ENCODE results near the gene IL26.
"Not testable (repeated sequence)": the region's sequence is repeated elsewhere in the genome, so short reads cannot be mapped to it uniquely, and the experiment has no call there.

The IL26 gene

GRCh38 chr12:68240079-68240478 lies 14.5 kb upstream of the IL26 start:
- DNase-seq (ENCODE audit: low read depth in 2 of 2, low spot score in 1 of 2), result no peak

- DNase-seq (ENCODE audit: low read depth in 2 of 2, low spot score in 1 of 2), result no peak
Observed at GRCh38 chr12:68239309-68239982, 13.8 kb upstream of the IL26 start.

GRCh38 chr12:68237619-68238018 lies 12.0 kb upstream of the IL26 start:
- no peak for DNase-seq (ENCODE audit: low read depth in 2 of 2, low spot score in 1 of 2)

GRCh38 chr12:68237078-68237477 lies 11.5 kb upstream of the IL26 start:
- no peak for DNase-seq (ENCODE audit: low read depth in 2 of 2, low spot score in 1 of 2)

GRCh38 chr12:68236421-68237059 lies 10.9 kb upstream of the IL26 start:
- no peak for DNase-seq (ENCODE audit: low read depth in 2 of 2, low spot score in 1 of 2)

- DNase-seq (ENCODE audit: low read depth in 2 of 2, low spot score in 1 of 2), result no peak
Observed at GRCh38 chr12:68235576-68235975, 10.0 kb upstream of the IL26 start.

GRCh38 chr12:68234140-68234539 lies 8.5 kb upstream of the IL26 start:
- no peak for DNase-seq (ENCODE audit: low read depth in 2 of 2, low spot score in 1 of 2)

GRCh38 chr12:68233498-68233897 lies 7.9 kb upstream of the IL26 start:
- no peak for DNase-seq (ENCODE audit: low read depth in 2 of 2, low spot score in 1 of 2)

- DNase-seq (ENCODE audit: low read depth in 2 of 2, low spot score in 1 of 2), result no peak
Observed at GRCh38 chr12:68231691-68232090, 6.1 kb upstream of the IL26 start.

GRCh38 chr12:68231229-68231628 lies 5.6 kb upstream of the IL26 start:
- DNase-seq (ENCODE audit: low read depth in 2 of 2, low spot score in 1 of 2), result no peak

- no peak for DNase-seq (ENCODE audit: low read depth in 2 of 2, low spot score in 1 of 2)
Observed at GRCh38 chr12:68229956-68230355, 4.3 kb upstream of the IL26 start.

GRCh38 chr12:68227356-68227755 lies 1.7 kb upstream of the IL26 start:
- DNase-seq (ENCODE audit: low read depth in 2 of 2, low spot score in 1 of 2), result no peak

- no peak for DNase-seq (ENCODE audit: low read depth in 2 of 2, low spot score in 1 of 2)
Observed at GRCh38 chr12:68224613-68225285, 861 bp downstream of the IL26 start.

GRCh38 chr12:68223067-68223747 lies 2.4 kb downstream of the IL26 start:
- DNase-seq (ENCODE audit: low read depth in 2 of 2, low spot score in 1 of 2), result peak; percentile 16 to 44

GRCh38 chr12:68222326-68222725 lies 3.3 kb downstream of the IL26 start:
- no peak for DNase-seq (ENCODE audit: low read depth in 2 of 2, low spot score in 1 of 2)

GRCh38 chr12:68221497-68221896 lies 4.1 kb downstream of the IL26 start:
- DNase-seq (ENCODE audit: low read depth in 2 of 2, low spot score in 1 of 2), result no peak

- DNase-seq (ENCODE audit: low read depth in 2 of 2, low spot score in 1 of 2), result no peak
Observed at GRCh38 chr12:68210875-68211274, 14.7 kb downstream of the IL26 start.

GRCh38 chr12:68209048-68209728 lies 16.4 kb downstream of the IL26 start:
- not testable (repeated sequence) for DNase-seq (ENCODE audit: low read depth in 2 of 2, low spot score in 1 of 2)

- no peak for DNase-seq (ENCODE audit: low read depth in 2 of 2, low spot score in 1 of 2)
Observed at GRCh38 chr12:68207276-68207675, 18.3 kb downstream of the IL26 start.

- DNase-seq (ENCODE audit: low read depth in 2 of 2, low spot score in 1 of 2), result no peak
Observed at GRCh38 chr12:68206446-68206845, 19.2 kb downstream of the IL26 start.

GRCh38 chr12:68203460-68203875 lies 22.1 kb downstream of the IL26 start:
- no peak for DNase-seq (ENCODE audit: low read depth in 2 of 2, low spot score in 1 of 2)

Data from stimulated activated CD8-positive, alpha-beta memory T cell treated with anti-CD3 and anti-CD28 coated beads, Interleukin-4, amount 100 ng/mL, for 1 hour (primary cell).